ENCODE data around the gene PEX1.
"Not testable (repeated sequence)": the region's sequence is repeated elsewhere in the genome, so short reads cannot be mapped to it uniquely, and the experiment has no call there.

Gene PEX1

GRCh38 chr7:92456236-92456635 lies 72.1 kb downstream of the PEX1 start:
- DNase-seq = no peak

GRCh38 chr7:92451645-92452044 lies 76.7 kb downstream of the PEX1 start:
- DNase-seq = no peak

GRCh38 chr7:92448205-92448747 lies 80.0 kb downstream of the PEX1 start:
- DNase-seq = no peak

GRCh38 chr7:92447345-92448204 lies 80.7 kb downstream of the PEX1 start, which contains the start of gene GATAD1:
TSS of gene GATAD1 (plus strand) at chr7:92447482. CDS start at chr7:92447730, 248 bp downstream.
- DNase-seq = peak; percentile 75

- no peak for DNase-seq
These were observed 81.4 kb downstream of the PEX1 start for GRCh38 chr7:92446869-92447344.

GRCh38 chr7:92442720-92443119 lies 85.6 kb downstream of the PEX1 start:
- DNase-seq = not testable (repeated sequence)

GRCh38 chr7:92437956-92438491 lies 90.3 kb downstream of the PEX1 start:
- DNase-seq = no peak
